NT2/D1 (cell line): Measurements from ENCODE around the gene CTAG1A.
"Not testable (repeated sequence)": the region's sequence is repeated elsewhere in the genome, so short reads cannot be mapped to it uniquely, and the experiment has no call there.

Experiments used
- SUZ12 ChIP-seq: IDR thresholded peaks from 2 replicates; pipeline ENCODE4 v1.6.1; 2011; ENCODE audit not compliant: insufficient read length, insufficient read depth; ENCODE audit errors: extremely low read depth
- YY1 ChIP-seq: IDR thresholded peaks from 2 replicates; pipeline ENCODE4 v1.6.1; 2011; ENCODE audit not compliant: insufficient read length, insufficient read depth

DNA sequence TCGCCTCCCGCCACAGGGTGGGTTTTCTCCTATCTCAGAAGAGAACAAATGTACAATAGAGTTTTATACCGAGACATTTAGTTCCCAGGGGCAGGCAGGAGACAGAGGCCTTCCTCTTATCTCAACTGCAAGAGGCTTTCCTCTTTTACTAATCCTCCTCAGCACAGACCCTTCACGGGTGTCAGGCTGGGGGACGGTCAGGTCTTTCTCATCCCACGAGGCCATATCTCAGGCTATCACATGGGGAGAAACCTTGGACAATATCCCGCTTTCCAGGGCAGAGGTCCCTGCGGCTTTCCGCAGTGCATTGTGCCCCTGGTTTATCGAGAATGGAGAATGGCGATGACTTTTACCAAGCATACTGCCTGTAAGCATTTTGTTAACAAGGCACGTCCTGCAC lies 23.9 kb downstream of the CTAG1A start:
- not testable (repeated sequence) for TF ChIP-seq YY1, SUZ12
